T-helper 2 cell treated with Interferon-gamma antibody and Interleukin-4, amounts not matched to agents 5 μg/mL and 100 μg/mL, for 36 hours (primary cell): ENCODE measurements around the gene SCO2.

Experiments used
- DNase-seq: peaks from one replicate; pipeline ENCODE4 v3.0.0; 2021; ENCODE audit warnings: low spot score
- H3K27ac Mint-ChIP-seq: one replicate; pipeline ENCODE4 v1.8.0; 2021; ENCODE audit warnings: mild to moderate bottlenecking, mixed read lengths
- H3K27me3 Mint-ChIP-seq: one replicate; pipeline ENCODE4 v1.8.0; 2021; ENCODE audit warnings: low read depth, mixed read lengths
- H3K36me3 Mint-ChIP-seq: one replicate; pipeline ENCODE4 v1.8.0; 2021; ENCODE audit warnings: low read depth, mixed read lengths
- H3K4me1 Mint-ChIP-seq: one replicate; pipeline ENCODE4 v1.8.0; 2021; ENCODE audit warnings: low read depth, mixed read lengths
- H3K4me3 Mint-ChIP-seq: one replicate; pipeline ENCODE4 v1.8.0; 2022; ENCODE audit warnings: mild to moderate bottlenecking, moderate library complexity, mixed read lengths
- H3K9me3 Mint-ChIP-seq: one replicate; pipeline ENCODE4 v1.8.0; 2021; ENCODE audit warnings: mixed read lengths

Gene SCO2

GRCh38 chr22:50482107-50483074 is 43.0 kb downstream of the SCO2 start:
- peak overlapping the region; percentile 41 for H3K27ac Mint-ChIP-seq
- H3K36me3 Mint-ChIP-seq: no peaks in the 10 kb centered on the region
- H3K9me3 Mint-ChIP-seq: no peaks in the 10 kb centered on the region
- H3K27me3 Mint-ChIP-seq: peaks cover 12% of the 10 kb centered on the region
- H3K4me1 Mint-ChIP-seq: no peaks in the 10 kb centered on the region
- no peak for DNase-seq
- peak overlapping the region; percentile 79 for H3K4me3 Mint-ChIP-seq

- H3K9me3 Mint-ChIP-seq: no peaks in the 10 kb centered on the region
- H3K4me1 Mint-ChIP-seq: peaks cover 4% of the 10 kb centered on the region
- peak within 1 kb of the TSS; percentile 80 for H3K4me3 Mint-ChIP-seq
- H3K27ac Mint-ChIP-seq: peak within 1 kb of the TSS; percentile 41
- peak; percentile 62 for DNase-seq
- peaks cover 12% of the 10 kb centered on the region for H3K27me3 Mint-ChIP-seq
- no peaks in the 10 kb centered on the region for H3K36me3 Mint-ChIP-seq
Measured at GRCh38 chr22:50481440-50482106, 43.8 kb downstream of the SCO2 start, which contains the start of gene ADM2. Gene ADM2, plus strand, starts transcription at chr22:50481543. Its CDS starts 305 bp downstream, at chr22:50481848.

GRCh38 chr22:50481045-50481439 is 44.4 kb downstream of the SCO2 start:
- Mint-ChIP-seq H3K4me3 (peak overlapping the region; percentile 61), H3K9me3 (no peaks in the 10 kb centered on the region), H3K27ac (no peak overlapping the region), H3K4me1 (peaks cover 4% of the 10 kb centered on the region), H3K27me3 (peaks cover 12% of the 10 kb centered on the region), H3K36me3 (no peaks in the 10 kb centered on the region)
- DNase-seq: no peak

GRCh38 chr22:50479721-50480120 is 45.7 kb downstream of the SCO2 start:
- no peaks in the 10 kb centered on the region for H3K9me3 Mint-ChIP-seq

GRCh38 chr22:50477923-50478322 is 47.5 kb downstream of the SCO2 start:
- peaks cover 13% of the 10 kb centered on the region for H3K4me1 Mint-ChIP-seq
- H3K36me3 Mint-ChIP-seq: peaks cover 5% of the 10 kb centered on the region
- no peak for DNase-seq
- peaks cover 12% of the 10 kb centered on the region for H3K27me3 Mint-ChIP-seq
- H3K27ac Mint-ChIP-seq: no peak overlapping the region
- no peaks in the 10 kb centered on the region for H3K9me3 Mint-ChIP-seq
- no peak overlapping the region for H3K4me3 Mint-ChIP-seq

More at GRCh38 chr22:50479721-50480120, 45.7 kb downstream of the SCO2 start:
- no peak overlapping the region for H3K27ac Mint-ChIP-seq
- H3K4me1 Mint-ChIP-seq: peaks cover 4% of the 10 kb centered on the region
- H3K36me3 Mint-ChIP-seq: no peaks in the 10 kb centered on the region
- no peak for DNase-seq
- H3K27me3 Mint-ChIP-seq: peaks cover 12% of the 10 kb centered on the region
- H3K4me3 Mint-ChIP-seq: peak overlapping the region; percentile 80

- no peak overlapping the region for H3K27ac Mint-ChIP-seq
- no peak for DNase-seq
Measured at GRCh38 chr22:50476868-50477267, 48.5 kb downstream of the SCO2 start.

GRCh38 chr22:50475652-50476002 is 49.8 kb downstream of the SCO2 start:
- DNase-seq: no peak
- peaks cover 9% of the 10 kb centered on the region for H3K36me3 Mint-ChIP-seq
- peak overlapping the region; percentile 64 for H3K4me3 Mint-ChIP-seq
- peak overlapping the region; percentile 26 for H3K27ac Mint-ChIP-seq
- H3K9me3 Mint-ChIP-seq: no peaks in the 10 kb centered on the region
- H3K4me1 Mint-ChIP-seq: peaks cover 29% of the 10 kb centered on the region
- H3K27me3 Mint-ChIP-seq: peaks cover 11% of the 10 kb centered on the region

More at GRCh38 chr22:50476868-50477267, 48.5 kb downstream of the SCO2 start:
- H3K36me3 Mint-ChIP-seq: peaks cover 9% of the 10 kb centered on the region
- H3K4me1 Mint-ChIP-seq: peaks cover 21% of the 10 kb centered on the region
- H3K27me3 Mint-ChIP-seq: peaks cover 12% of the 10 kb centered on the region
- H3K9me3 Mint-ChIP-seq: no peaks in the 10 kb centered on the region
- H3K4me3 Mint-ChIP-seq: peak overlapping the region; percentile 64

- Mint-ChIP-seq H3K27me3 (peaks cover 4% of the 10 kb centered on the region), H3K9me3 (no peaks in the 10 kb centered on the region), H3K4me1 (peaks cover 35% of the 10 kb centered on the region), H3K4me3 (peak within 1 kb of the TSS; percentile 92), H3K36me3 (peaks cover 13% of the 10 kb centered on the region), H3K27ac (peak within 1 kb of the TSS; percentile 83)
- DNase-seq: peak; percentile 91
Measured at GRCh38 chr22:50474710-50475651, 50.4 kb downstream of the SCO2 start, which contains the start of gene SBF1. Gene SBF1, minus strand, starts transcription at chr22:50475035. Its CDS starts 195 bp downstream, at chr22:50474840.

- Mint-ChIP-seq H3K9me3 (no peaks in the 10 kb centered on the region), H3K4me3 (peak overlapping the region; percentile 92), H3K4me1 (peaks cover 37% of the 10 kb centered on the region), H3K27ac (peak overlapping the region; percentile 83), H3K27me3 (no peaks in the 10 kb centered on the region), H3K36me3 (peaks cover 13% of the 10 kb centered on the region)
- DNase-seq: peak; percentile 31
Measured at GRCh38 chr22:50473855-50474671, 51.3 kb downstream of the SCO2 start.
